T follicular helper cell (primary cell): ENCODE measurements around the gene SLC44A3.
"Not testable (repeated sequence)": the region's sequence is repeated elsewhere in the genome, so short reads cannot be mapped to it uniquely, and the experiment has no call there.

Experiments
- DNase-seq: peaks from one replicate; pipeline ENCODE4 v3.0.0-alpha.2; 2020; ENCODE audit warnings: low read depth

The SLC44A3 gene

GRCh38 chr1:94935476-94935875, 115.3 kb downstream of the SLC44A3 start:
- DNase-seq = no peak

GRCh38 chr1:94936861-94937620, 116.9 kb downstream of the SLC44A3 start:
- DNase-seq = no peak

- DNase-seq = no peak
Observed at GRCh38 chr1:94937820-94938219, 117.7 kb downstream of the SLC44A3 start.

DNA sequence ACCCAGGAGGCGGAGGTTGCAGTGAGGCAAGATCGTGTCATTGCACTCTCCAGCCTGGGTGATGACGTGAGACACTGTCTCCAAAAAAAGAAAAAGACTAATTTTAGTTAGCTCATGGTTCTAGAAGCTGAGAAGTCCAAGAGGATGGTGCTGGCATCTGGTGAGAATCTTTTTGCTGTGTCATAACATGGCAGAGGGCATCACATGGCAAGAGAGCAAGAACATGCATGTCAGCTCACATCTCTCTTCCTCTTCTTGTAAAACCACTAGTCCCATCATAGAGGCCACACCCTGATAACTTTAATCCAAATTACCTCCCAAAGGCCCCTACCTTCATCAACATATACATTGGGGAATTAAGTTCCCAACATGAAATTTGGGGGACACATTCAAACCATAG, 120.6 kb downstream of the SLC44A3 start:
- no peak for DNase-seq

- not testable (repeated sequence) for DNase-seq
Observed at GRCh38 chr1:94941480-94941879, 121.3 kb downstream of the SLC44A3 start.

DNA sequence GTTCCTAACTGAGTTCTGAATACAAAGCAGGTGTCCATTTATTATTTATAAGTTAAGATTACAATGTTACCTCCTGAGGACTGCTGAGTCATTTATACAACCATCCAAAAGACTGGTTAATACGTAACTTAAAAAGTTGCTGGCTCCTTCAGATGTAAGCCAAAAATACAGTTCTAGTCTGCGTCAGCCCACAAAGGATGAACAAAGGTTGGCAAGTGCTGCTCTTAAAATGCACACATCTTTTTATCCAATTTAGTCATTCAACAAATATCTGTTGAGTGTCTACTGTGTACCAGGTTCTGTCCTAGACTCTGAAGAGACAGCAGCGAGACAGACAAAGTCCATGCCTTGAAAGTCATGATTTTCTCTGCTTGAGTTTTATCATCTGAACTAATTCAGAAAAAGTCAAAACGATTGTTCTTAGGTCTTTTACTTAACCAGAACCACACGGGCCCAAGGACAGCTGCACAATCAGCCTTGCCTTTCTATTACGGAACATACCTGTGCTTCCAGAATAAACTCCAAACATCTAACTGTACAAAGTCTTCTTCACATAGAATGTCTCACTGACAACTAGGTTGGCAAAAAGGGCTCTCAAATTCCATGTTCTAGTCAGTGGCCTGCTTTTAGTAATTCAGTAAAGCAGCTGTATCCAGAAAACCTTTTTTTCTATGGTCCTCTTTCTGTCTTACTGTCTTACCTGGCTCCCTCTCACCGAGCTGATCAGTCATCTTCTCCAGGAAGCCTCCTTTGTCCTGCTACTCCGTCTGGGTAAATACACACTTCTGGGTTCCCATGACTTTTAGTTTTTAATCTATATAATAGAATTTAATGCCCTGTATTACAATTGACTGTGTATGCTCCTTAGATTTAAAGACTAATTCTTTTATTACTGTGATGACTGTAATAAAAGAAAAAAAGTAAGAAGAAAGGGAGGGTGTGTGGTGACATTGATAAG, 122.3 kb downstream of the SLC44A3 start:
- no peak for DNase-seq
